Stimulated activated naive CD8-positive, alpha-beta T cell treated with anti-CD3 and anti-CD28 coated beads, Interleukin-15, Interleukin-2, amounts not matched to agents 100 ng/mL and 50 ng/mL, for 24 hours (primary cell): ENCODE data around the gene AHI1.
"Not testable (repeated sequence)": the region's sequence is repeated elsewhere in the genome, so short reads cannot be mapped to it uniquely, and the experiment has no call there.

Experiments
- H3K27ac Mint-ChIP-seq: one replicate; pipeline ENCODE4 v1.8.0; 2021; ENCODE audit warnings: mild to moderate bottlenecking, mixed read lengths
- H3K27me3 Mint-ChIP-seq: one replicate; pipeline ENCODE4 v1.8.0; 2021; ENCODE audit warnings: mixed read lengths
- H3K36me3 Mint-ChIP-seq: one replicate; pipeline ENCODE4 v1.8.0; 2021; ENCODE audit warnings: low read depth, mixed read lengths
- H3K4me1 Mint-ChIP-seq: one replicate; pipeline ENCODE4 v1.8.0; 2021; ENCODE audit warnings: low read depth, mixed read lengths
- H3K4me3 Mint-ChIP-seq: one replicate; pipeline ENCODE4 v1.8.0; 2021; ENCODE audit warnings: mild to moderate bottlenecking, mixed read lengths
- H3K9me3 Mint-ChIP-seq: one replicate; pipeline ENCODE4 v1.8.0; 2021; ENCODE audit warnings: mixed read lengths

Gene AHI1

GRCh38 chr6:135411339-135411738 is 86.2 kb downstream of the AHI1 start:
- no peaks in the 10 kb centered on the region for H3K4me1 Mint-ChIP-seq
- H3K4me3 Mint-ChIP-seq = no peak overlapping the region
- H3K36me3 Mint-ChIP-seq = peaks cover 45% of the 10 kb centered on the region
- H3K27me3 Mint-ChIP-seq = no peaks in the 10 kb centered on the region
- H3K9me3 Mint-ChIP-seq = no peaks in the 10 kb centered on the region
- H3K27ac Mint-ChIP-seq = no peak overlapping the region

- no peak overlapping the region for H3K27ac Mint-ChIP-seq
- no peaks in the 10 kb centered on the region for H3K4me1 Mint-ChIP-seq
- H3K9me3 Mint-ChIP-seq = no peaks in the 10 kb centered on the region
- no peak overlapping the region for H3K4me3 Mint-ChIP-seq
- peaks cover 44% of the 10 kb centered on the region for H3K36me3 Mint-ChIP-seq
- no peaks in the 10 kb centered on the region for H3K27me3 Mint-ChIP-seq
Measured at GRCh38 chr6:135410856-135411255, 86.7 kb downstream of the AHI1 start.

GRCh38 chr6:135403584-135403983 is 94.0 kb downstream of the AHI1 start:
- H3K4me1 Mint-ChIP-seq = no peaks in the 10 kb centered on the region
- H3K36me3 Mint-ChIP-seq = peaks cover 62% of the 10 kb centered on the region
- H3K27ac Mint-ChIP-seq = no peak overlapping the region
- no peaks in the 10 kb centered on the region for H3K27me3 Mint-ChIP-seq
- no peak overlapping the region for H3K4me3 Mint-ChIP-seq
- H3K9me3 Mint-ChIP-seq = no peaks in the 10 kb centered on the region

- H3K27me3 Mint-ChIP-seq = no peaks in the 10 kb centered on the region
- no peaks in the 10 kb centered on the region for H3K9me3 Mint-ChIP-seq
- no peaks in the 10 kb centered on the region for H3K4me1 Mint-ChIP-seq
- H3K4me3 Mint-ChIP-seq = no peak overlapping the region
- no peak overlapping the region for H3K27ac Mint-ChIP-seq
- peaks cover 58% of the 10 kb centered on the region for H3K36me3 Mint-ChIP-seq
Measured at GRCh38 chr6:135402311-135402710, 95.2 kb downstream of the AHI1 start.

GRCh38 chr6:135397172-135397952 is 100.2 kb downstream of the AHI1 start:
- Mint-ChIP-seq H3K36me3 (peaks cover 34% of the 10 kb centered on the region), H3K27me3 (no peaks in the 10 kb centered on the region), H3K27ac (no peak overlapping the region), H3K4me1 (no peaks in the 10 kb centered on the region), H3K9me3 (no peaks in the 10 kb centered on the region), H3K4me3 (no peak overlapping the region)

- Mint-ChIP-seq H3K4me3 (no peak overlapping the region), H3K27me3 (no peaks in the 10 kb centered on the region), H3K36me3 (peaks cover 32% of the 10 kb centered on the region), H3K4me1 (no peaks in the 10 kb centered on the region), H3K9me3 (no peaks in the 10 kb centered on the region), H3K27ac (no peak overlapping the region)
Measured at GRCh38 chr6:135395136-135395535, 102.4 kb downstream of the AHI1 start.

GRCh38 chr6:135393289-135393688 is 104.3 kb downstream of the AHI1 start:
- Mint-ChIP-seq H3K27ac (no peak overlapping the region), H3K36me3 (peaks cover 30% of the 10 kb centered on the region), H3K27me3 (no peaks in the 10 kb centered on the region), H3K4me3 (no peak overlapping the region), H3K9me3 (no peaks in the 10 kb centered on the region), H3K4me1 (no peaks in the 10 kb centered on the region)

- no peaks in the 10 kb centered on the region for H3K4me1 Mint-ChIP-seq
- peaks cover 46% of the 10 kb centered on the region for H3K36me3 Mint-ChIP-seq
- no peak overlapping the region for H3K27ac Mint-ChIP-seq
- no peak overlapping the region for H3K4me3 Mint-ChIP-seq
- no peaks in the 10 kb centered on the region for H3K9me3 Mint-ChIP-seq
- H3K27me3 Mint-ChIP-seq = no peaks in the 10 kb centered on the region
Measured at GRCh38 chr6:135390458-135390857, 107.1 kb downstream of the AHI1 start.

- Mint-ChIP-seq H3K4me1 (no peaks in the 10 kb centered on the region), H3K36me3 (peaks cover 24% of the 10 kb centered on the region), H3K9me3 (no peaks in the 10 kb centered on the region), H3K27ac (no peak overlapping the region), H3K27me3 (no peaks in the 10 kb centered on the region), H3K4me3 (no peak overlapping the region)
Measured at GRCh38 chr6:135385299-135385698, 112.2 kb downstream of the AHI1 start.

- H3K27me3 Mint-ChIP-seq = no peaks in the 10 kb centered on the region
- H3K9me3 Mint-ChIP-seq = no peaks in the 10 kb centered on the region
- no peak overlapping the region for H3K27ac Mint-ChIP-seq
- H3K4me3 Mint-ChIP-seq = no peak overlapping the region
- H3K36me3 Mint-ChIP-seq = peaks cover 20% of the 10 kb centered on the region
- no peaks in the 10 kb centered on the region for H3K4me1 Mint-ChIP-seq
Measured at GRCh38 chr6:135383766-135384165, 113.8 kb downstream of the AHI1 start.

GRCh38 chr6:135383301-135383700 is 114.2 kb downstream of the AHI1 start:
- H3K4me1 Mint-ChIP-seq = no peaks in the 10 kb centered on the region

GRCh38 chr6:135382182-135382628 is 115.3 kb downstream of the AHI1 start:
- no peaks in the 10 kb centered on the region for H3K27me3 Mint-ChIP-seq
- no peaks in the 10 kb centered on the region for H3K9me3 Mint-ChIP-seq
- H3K4me3 Mint-ChIP-seq = no peak overlapping the region
- H3K27ac Mint-ChIP-seq = no peak overlapping the region
- H3K36me3 Mint-ChIP-seq = peaks cover 9% of the 10 kb centered on the region
- no peaks in the 10 kb centered on the region for H3K4me1 Mint-ChIP-seq

More at GRCh38 chr6:135383301-135383700, 114.2 kb downstream of the AHI1 start:
- no peaks in the 10 kb centered on the region for H3K9me3 Mint-ChIP-seq
- no peak overlapping the region for H3K4me3 Mint-ChIP-seq
- H3K36me3 Mint-ChIP-seq = peaks cover 20% of the 10 kb centered on the region
- no peaks in the 10 kb centered on the region for H3K27me3 Mint-ChIP-seq
- no peak overlapping the region for H3K27ac Mint-ChIP-seq

GRCh38 chr6:135380793-135381192 is 116.7 kb downstream of the AHI1 start:
- Mint-ChIP-seq H3K27me3 (no peaks in the 10 kb centered on the region), H3K4me3 (no peak overlapping the region), H3K36me3 (peaks cover 7% of the 10 kb centered on the region), H3K4me1 (no peaks in the 10 kb centered on the region), H3K9me3 (no peaks in the 10 kb centered on the region), H3K27ac (no peak overlapping the region)

GRCh38 chr6:135379647-135380046 is 117.9 kb downstream of the AHI1 start:
- no peak overlapping the region for H3K27ac Mint-ChIP-seq
- H3K27me3 Mint-ChIP-seq = no peaks in the 10 kb centered on the region
- H3K4me3 Mint-ChIP-seq = no peak overlapping the region
- H3K36me3 Mint-ChIP-seq = no peaks in the 10 kb centered on the region
- no peaks in the 10 kb centered on the region for H3K4me1 Mint-ChIP-seq
- no peaks in the 10 kb centered on the region for H3K9me3 Mint-ChIP-seq

GRCh38 chr6:135372758-135373157 is 124.8 kb downstream of the AHI1 start:
- peaks cover 37% of the 10 kb centered on the region for H3K36me3 Mint-ChIP-seq
- H3K27ac Mint-ChIP-seq = no peak overlapping the region
- peaks cover 15% of the 10 kb centered on the region for H3K9me3 Mint-ChIP-seq
- no peak overlapping the region for H3K4me3 Mint-ChIP-seq
- H3K4me1 Mint-ChIP-seq = no peaks in the 10 kb centered on the region
- no peaks in the 10 kb centered on the region for H3K27me3 Mint-ChIP-seq

- Mint-ChIP-seq H3K9me3 (peaks cover 31% of the 10 kb centered on the region), H3K36me3 (peaks cover 13% of the 10 kb centered on the region)
- not testable (repeated sequence) for H3K4me3 Mint-ChIP-seq, H3K27ac Mint-ChIP-seq, H3K4me1 Mint-ChIP-seq, H3K27me3 Mint-ChIP-seq
Measured at GRCh38 chr6:135363622-135364021, 133.9 kb downstream of the AHI1 start.
